Sigmoid colon (tissue), 7 donors: ENCODE data around the gene ARHGAP10. TPM values are rescaled to one million over a fixed set of nuclear protein-coding genes. Genes with fewer than 3 reads are reported as not detected.
A peak's percentile ranks its signal among the peaks of the same experiment; 100 is the strongest.
"Not testable (repeated sequence)": the region's sequence is repeated elsewhere in the genome, so short reads cannot be mapped to it uniquely, and the experiment has no call there.

ENCODE experiments used
- DNase-seq: peaks from one replicate; pipeline ENCODE4 v3.0.0-alpha.2; 2019
- H3K27ac ChIP-seq, 4 donors: fragments of 200-600 bp; sonication (generic); one replicate each; pipeline ENCODE4 v1.5.1; 2016 to 2019; ENCODE audit warnings: mild to moderate bottlenecking in 1 of 4
- H3K27me3 ChIP-seq, 3 donors: fragments of 200-600 bp; sonication (generic); one replicate each; pipeline ENCODE4 v1.5.1; 2019; ENCODE audit warnings: mild to moderate bottlenecking in 1 of 3
- H3K36me3 ChIP-seq, 4 donors: fragments of 200-600 bp; sonication (generic); one replicate each; pipeline ENCODE4 v1.5.1; 2016 to 2019
- H3K4me1 ChIP-seq, 4 donors: fragments of 200-600 bp; sonication (generic); one replicate each; pipeline ENCODE4 v1.5.1; 2017 to 2019
- H3K4me3 ChIP-seq, 4 donors: fragments of 200-600 bp; sonication (generic); one replicate each; pipeline ENCODE4 v1.5.1; 2017 to 2019; ENCODE audit warnings: mild to moderate bottlenecking in 2 of 4, moderate library complexity in 1 of 4
- H3K9me3 ChIP-seq, 4 donors: fragments of 200-600 bp in 3 of 4; sonication (generic) in 3 of 4; one replicate each; pipeline versions ENCODE4 v1.5.1 to v1.6.1; 2013 to 2019
- CTCF ChIP-seq, 4 experiments: fragments of 450-650 bp in 3 of 4; fragments of 200-600 bp in 1 of 4; IDR thresholded peaks; one replicate each; pipeline ENCODE4 v1.5.1; 2016 to 2019; ENCODE audit warnings: antibody characterized with exemption in 4 of 4, mild to moderate bottlenecking in 3 of 4, moderate library complexity in 2 of 4
- EP300 ChIP-seq, 4 donors: sonication (generic); formaldehyde crosslinking; IDR thresholded peaks; one replicate each; pipeline ENCODE4 v1.6.1; 2017; ENCODE audit warnings: antibody characterized with exemption in 4 of 4
- POLR2A ChIP-seq, 2 donors: fragments of 450-650 bp; IDR thresholded peaks; one replicate each; pipeline ENCODE4 v1.6.1; 2016; ENCODE audit warnings: antibody characterized with exemption in 2 of 2, mild to moderate bottlenecking in 2 of 2, moderate library complexity in 2 of 2
- POLR2AphosphoS5 ChIP-seq, 4 donors: sonication (generic); formaldehyde crosslinking; IDR thresholded peaks; one replicate each; pipeline ENCODE4 v1.6.1; 2017; ENCODE audit warnings: antibody characterized with exemption in 4 of 4
- WGBS, 2 donors: extraction: QIAGEN DNeasy Blood & Tissue Kit; methylation state at CpG; one replicate each; pipeline ENCODE4 v1.1.7; 2013; 5-methylcytosine and 5-hydroxymethylcytosine counted together
- intact Hi-C: fragments of 100-400 bp; cut with DNase I; formaldehyde crosslinking; loops from one replicate; pipeline ENCODE4 v1.15.1; 2023
- polyA plus RNA-seq, 3 donors: library from polyadenylated mRNA; stranded (reverse); fragments of 200-250 nt; gene quantifications; one replicate each; pipeline ENCODE4 v1.2.3, GENCODE V29; 2013
- total RNA-seq, 4 donors: library from RNA; depleted of rRNA; stranded (reverse); fragments of >200 nt; gene quantifications; one replicate each; pipeline ENCODE4 v1.1.0, GENCODE V29; 2016
- donor health status: healthy with polysubstance abuse.
- donor health status: Bipolar disorder and iron deficiency.
- donor health status: healthy.

ARHGAP10 gene
- total and polyA plus RNA-seq, 7 donors: 3.0 to 158 (median 123) TPM

DNA sequence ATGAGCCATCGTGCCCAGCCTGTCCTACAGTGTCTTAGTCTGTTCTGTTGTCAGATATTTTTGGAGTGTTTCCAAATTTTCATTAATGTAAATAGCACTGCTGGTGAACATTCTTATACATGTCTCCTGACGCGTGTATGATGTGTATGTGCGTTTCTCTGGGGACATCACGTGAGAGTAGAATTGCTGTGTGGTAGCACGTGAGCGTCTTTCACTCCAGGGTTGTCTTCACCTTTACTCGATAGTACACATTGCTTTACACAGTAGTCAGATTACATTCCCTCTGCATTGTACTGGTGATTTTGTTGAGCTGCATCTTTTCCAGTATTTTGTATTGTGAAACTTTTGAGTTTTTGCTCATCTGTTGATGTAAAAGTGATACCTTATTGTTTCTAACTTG lies 60.0 kb downstream of the ARHGAP10 start:
- Histone ChIP-seq H3K9me3 (no peaks in the 10 kb centered on the region), H3K36me3 (no peaks in the 10 kb centered on the region), H3K27me3 (no peaks in the 10 kb centered on the region), H3K4me3 (no peak overlapping the region), H3K4me1 (peaks cover 0 to 74% (median 70%) of the 10 kb centered on the region in 4 donors), H3K27ac (peak overlapping the region in 2 of 4 donors; percentile 23 to 55)
- 88 to 91% methylated on average over 8 of the region's 8 CpGs for WGBS, 2 donors
- intact Hi-C loops: no loop called here
- TF ChIP-seq EP300 (IDR thresholded peaks at IDR 0.05): no peak
- no peak for TF ChIP-seq CTCF (IDR thresholded peaks at IDR 0.05)
- DNase-seq: no peak

DNA sequence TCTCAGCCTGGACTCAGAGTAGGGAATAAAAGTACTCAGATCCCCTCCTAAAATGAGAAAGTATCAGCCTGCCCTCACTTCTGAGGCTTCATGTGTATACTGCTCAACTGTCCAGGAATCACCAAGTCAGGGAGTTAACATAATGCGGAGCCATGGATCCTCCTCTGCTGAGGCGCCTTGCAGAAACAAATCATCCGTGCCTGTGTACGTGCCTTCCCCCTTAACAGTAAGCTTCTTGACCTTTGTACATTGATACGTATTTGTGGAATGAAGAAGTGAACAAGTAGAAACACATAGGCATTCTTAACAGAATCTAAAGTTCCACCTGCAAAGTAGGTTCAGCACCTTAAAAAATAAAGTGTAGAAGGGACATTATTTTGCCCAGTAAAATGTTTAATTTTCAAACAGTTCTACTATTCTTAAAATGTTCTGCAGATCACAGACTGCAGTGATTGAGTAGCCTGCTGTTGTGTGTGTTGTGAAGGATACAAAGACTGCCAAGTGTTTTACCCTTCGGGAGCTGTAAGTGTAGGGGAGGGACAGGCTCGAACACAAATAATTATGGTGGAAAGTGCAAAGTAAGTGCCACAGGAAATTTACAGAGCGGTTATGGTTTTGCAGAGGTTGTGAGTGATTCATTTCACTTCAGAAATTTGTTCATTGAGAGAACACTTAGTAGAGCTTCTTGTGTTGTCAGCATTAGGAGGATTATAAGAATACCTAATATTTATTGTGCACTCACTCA lies 61.9 kb downstream of the ARHGAP10 start:
- Histone ChIP-seq H3K9me3 (no peaks in the 10 kb centered on the region), H3K27ac (peak overlapping the region in 3 of 4 donors; percentile 0 to 56 (median 55))
- TF ChIP-seq CTCF (IDR thresholded peaks at IDR 0.05) (no peak), POLR2A (IDR thresholded peaks at IDR 0.05) (no peak), EP300 (IDR thresholded peaks at IDR 0.05) (no peak), POLR2AphosphoS5 (IDR thresholded peaks at IDR 0.05) (no peak)

DNA sequence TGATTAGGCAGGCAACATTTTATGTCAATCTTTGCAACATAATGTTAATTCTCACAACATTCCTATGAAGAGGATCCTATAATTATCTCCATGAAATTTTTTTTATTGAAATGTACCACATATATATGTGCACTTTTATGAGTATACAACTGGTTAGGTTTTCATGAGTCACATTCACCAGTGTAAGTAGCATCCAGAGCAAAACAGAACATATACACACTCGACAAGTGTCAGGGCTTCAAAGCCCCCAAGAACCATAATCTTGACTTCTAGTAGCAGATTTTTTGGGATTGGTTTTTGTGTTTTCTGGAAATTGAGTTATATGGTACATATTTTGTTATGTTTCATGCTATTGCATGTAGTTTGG lies 62.4 kb downstream of the ARHGAP10 start:
- Histone ChIP-seq H3K27ac (peak overlapping the region in 2 of 4 donors; percentile 55 to 56), H3K4me1 (peaks cover 0 to 60% (median 55%) of the 10 kb centered on the region in 4 donors), H3K4me3 (no peak overlapping the region), H3K27me3 (no peaks in the 10 kb centered on the region), H3K36me3 (no peaks in the 10 kb centered on the region), H3K9me3 (no peaks in the 10 kb centered on the region)
- intact Hi-C loops: no loop called here
- DNase-seq: no peak
- 79 to 86% methylated on average over 1 of the region's 1 CpG for WGBS, 2 donors
- TF ChIP-seq POLR2AphosphoS5 (IDR thresholded peaks at IDR 0.05) (no peak), POLR2A (IDR thresholded peaks at IDR 0.05) (no peak), CTCF (IDR thresholded peaks at IDR 0.05) (no peak), EP300 (IDR thresholded peaks at IDR 0.05) (no peak)

More for the DNA sequence above, 61.9 kb downstream of the ARHGAP10 start:
- no peaks in the 10 kb centered on the region for H3K36me3 ChIP-seq
- WGBS, 2 donors: 58 to 65% methylated on average over 8 of the region's 8 CpGs
- peaks cover 0 to 60% (median 55%) of the 10 kb centered on the region in 4 donors for H3K4me1 ChIP-seq
- intact Hi-C loops: no loop called here
- no peak for DNase-seq
- no peak overlapping the region for H3K4me3 ChIP-seq
- H3K27me3 ChIP-seq: no peaks in the 10 kb centered on the region

DNA sequence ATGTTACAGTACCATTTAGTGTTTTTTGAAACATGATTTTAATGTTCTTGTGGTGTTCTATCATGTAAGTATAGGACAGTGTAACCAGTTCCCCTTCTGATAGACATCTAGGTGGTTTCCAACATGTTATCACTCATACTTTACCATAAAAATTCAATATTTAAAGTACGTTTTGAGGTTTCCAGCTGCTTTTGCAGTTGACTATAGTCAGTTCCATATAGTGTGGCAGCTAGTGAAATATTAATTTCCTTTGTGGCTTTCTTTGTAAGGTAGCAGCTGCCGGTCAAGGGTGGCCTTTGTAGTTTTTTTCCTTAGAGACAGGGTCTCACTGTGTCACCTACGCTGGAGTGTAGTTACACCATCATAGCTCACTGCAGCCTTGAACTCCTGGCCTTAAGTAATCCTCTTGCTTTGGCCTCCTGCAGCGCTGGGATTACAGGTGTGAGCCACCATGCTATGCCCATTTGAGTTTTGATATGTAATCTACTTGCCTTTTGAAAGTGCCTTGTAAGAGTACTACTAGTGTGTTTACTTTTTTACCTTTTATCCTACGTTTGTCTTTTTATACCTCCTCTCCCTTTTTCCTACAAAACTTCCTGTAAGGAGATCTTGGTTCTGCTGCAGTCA lies 63.0 kb downstream of the ARHGAP10 start:
- H3K4me1 ChIP-seq: peaks cover 0 to 62% (median 53%) of the 10 kb centered on the region in 4 donors
- TF ChIP-seq CTCF (IDR thresholded peaks at IDR 0.05) (no peak), POLR2A (IDR thresholded peaks at IDR 0.05) (no peak), EP300 (IDR thresholded peaks at IDR 0.05) (no peak), POLR2AphosphoS5 (IDR thresholded peaks at IDR 0.05) (no peak)
- no peaks in the 10 kb centered on the region for H3K36me3 ChIP-seq
- DNase-seq: no peak
- WGBS, 2 donors: 59 to 71% methylated on average over 5 of the region's 5 CpGs
- no peak overlapping the region for H3K4me3 ChIP-seq
- no peaks in the 10 kb centered on the region for H3K9me3 ChIP-seq
- H3K27ac ChIP-seq: peak overlapping the region in 1 of 4 donors; percentile 56
- intact Hi-C loops: no loop called here
- no peaks in the 10 kb centered on the region for H3K27me3 ChIP-seq

DNA sequence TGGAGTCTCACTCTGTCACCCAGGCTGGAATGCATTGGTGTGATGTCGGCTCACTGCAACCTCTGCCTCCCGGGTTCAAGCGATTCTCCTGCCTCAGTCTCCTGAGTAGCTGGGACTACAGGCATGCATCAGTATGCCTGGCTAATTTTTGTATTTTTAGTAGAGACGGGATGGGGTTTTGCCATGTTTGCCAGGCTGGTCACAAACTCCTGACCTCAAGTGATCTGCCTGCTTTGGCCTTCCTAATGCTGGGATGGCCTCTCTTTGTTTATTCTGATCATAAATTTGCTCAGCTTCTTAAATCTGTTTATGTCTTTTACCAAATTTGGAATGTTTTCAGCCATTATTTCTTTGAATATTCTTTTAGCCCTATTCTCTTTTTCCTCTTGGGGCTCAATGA lies 67.2 kb downstream of the ARHGAP10 start:
- H3K4me3 ChIP-seq, H3K27me3 ChIP-seq, H3K36me3 ChIP-seq, intact Hi-C loops, DNase-seq, H3K9me3 ChIP-seq: not testable (repeated sequence)
- H3K4me1 ChIP-seq: peaks cover 0 to 60% (median 41%) of the 10 kb centered on the region in 4 donors
- WGBS, 2 donors: 85 to 86% methylated on average over 4 of the region's 4 CpGs
- H3K27ac ChIP-seq: peak overlapping the region in 3 of 4 donors; percentile 23 to 53 (median 23)
